T47D (cell line): Measurements from ENCODE around the gene DNAH17.
A peak's percentile ranks its signal among the peaks of the same experiment; 100 is the strongest.

Source experiments
- DNase-seq, 2 experiments: peaks; one replicate each; pipeline versions ENCODE4 v3.0.0 to v3.0.0-alpha.2; 2011 to 2012; ENCODE audit warnings: low read depth in 1 of 2, low spot score in 1 of 2
- JUND ChIP-seq: IDR thresholded peaks from 2 replicates; pipeline ENCODE4 v1.6.1; 2012; ENCODE audit warnings: low read depth
- in situ Hi-C: cut with HindIII; loops from 2 replicates; pipeline ENCODE4 v1.10.0; 2016; ENCODE audit warnings: low sequenced_read_pairs, low pct_unique_long_range_greater_than_20kb

DNAH17 gene

GRCh38 chr17:78581304-78581703, 4.1 kb upstream of the DNAH17 start:
- no peak for TF ChIP-seq JUND
- in situ Hi-C loops = no loop called here
- no peak for DNase-seq

DNA sequence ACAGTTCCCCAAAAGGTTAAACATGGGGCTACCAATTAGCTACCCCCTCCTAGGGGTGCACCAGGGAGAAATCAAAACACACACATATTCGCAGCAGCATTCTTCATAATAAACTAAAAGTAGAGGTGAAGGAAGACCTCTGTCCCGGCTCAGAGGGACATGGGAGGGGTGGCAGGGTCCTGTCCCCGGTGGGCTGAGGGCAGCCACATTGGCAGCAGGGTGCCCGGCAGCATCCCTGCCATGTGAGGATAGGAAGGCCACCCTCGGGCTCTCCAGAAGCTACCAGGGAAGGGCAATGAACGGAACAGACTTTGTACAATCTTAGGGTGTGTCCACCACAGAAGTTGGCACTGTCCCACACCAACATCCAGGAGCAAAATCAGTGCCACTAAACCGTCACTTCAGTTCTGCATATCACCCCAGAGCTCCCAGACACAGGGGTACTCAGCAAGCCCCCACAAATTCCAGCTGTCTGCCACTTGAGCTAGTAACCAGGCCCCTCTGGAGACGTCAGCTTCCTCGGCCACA, 3.1 kb upstream of the DNAH17 start:
- no peak for DNase-seq
- no peak for TF ChIP-seq JUND
- in situ Hi-C loops = no loop called here

- in situ Hi-C loops = no loop called here
- no peak for TF ChIP-seq JUND
These were observed 645 bp downstream of the DNAH17 start for GRCh38 chr17:78576389-78577112.

GRCh38 chr17:78575899-78576298, 1.3 kb downstream of the DNAH17 start:
- no peak for TF ChIP-seq JUND
- no peak for DNase-seq
- in situ Hi-C loops = no loop called here

More at GRCh38 chr17:78576389-78577112, 645 bp downstream of the DNAH17 start:
- no peak for DNase-seq

GRCh38 chr17:78575340-78575739, 1.9 kb downstream of the DNAH17 start:
- DNase-seq = no peak
- in situ Hi-C loops = no loop called here
- no peak for TF ChIP-seq JUND

DNA sequence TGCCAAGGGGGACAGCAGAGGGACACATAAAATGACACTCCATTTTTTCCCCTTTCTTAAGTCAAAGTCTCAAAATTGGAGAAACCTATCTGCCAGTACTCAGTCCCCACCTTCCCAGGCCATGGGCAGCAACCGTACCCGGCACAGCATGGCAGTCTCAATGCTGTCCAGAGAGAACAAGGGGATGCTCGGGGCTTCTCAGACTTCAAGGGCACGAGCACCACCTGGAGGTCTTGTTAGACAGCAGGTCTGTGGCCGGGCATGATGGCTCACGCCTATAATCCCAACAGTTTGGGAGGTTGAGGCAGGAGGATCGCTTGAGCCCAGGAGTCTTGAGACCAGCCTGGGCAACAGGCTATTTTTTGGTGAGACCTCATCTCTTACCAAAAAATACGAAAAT, 3.2 kb downstream of the DNAH17 start:
- in situ Hi-C loops = no loop called here
- TF ChIP-seq JUND = no peak
- peak in 1 of 2 experiments; percentile 60 for DNase-seq

DNA sequence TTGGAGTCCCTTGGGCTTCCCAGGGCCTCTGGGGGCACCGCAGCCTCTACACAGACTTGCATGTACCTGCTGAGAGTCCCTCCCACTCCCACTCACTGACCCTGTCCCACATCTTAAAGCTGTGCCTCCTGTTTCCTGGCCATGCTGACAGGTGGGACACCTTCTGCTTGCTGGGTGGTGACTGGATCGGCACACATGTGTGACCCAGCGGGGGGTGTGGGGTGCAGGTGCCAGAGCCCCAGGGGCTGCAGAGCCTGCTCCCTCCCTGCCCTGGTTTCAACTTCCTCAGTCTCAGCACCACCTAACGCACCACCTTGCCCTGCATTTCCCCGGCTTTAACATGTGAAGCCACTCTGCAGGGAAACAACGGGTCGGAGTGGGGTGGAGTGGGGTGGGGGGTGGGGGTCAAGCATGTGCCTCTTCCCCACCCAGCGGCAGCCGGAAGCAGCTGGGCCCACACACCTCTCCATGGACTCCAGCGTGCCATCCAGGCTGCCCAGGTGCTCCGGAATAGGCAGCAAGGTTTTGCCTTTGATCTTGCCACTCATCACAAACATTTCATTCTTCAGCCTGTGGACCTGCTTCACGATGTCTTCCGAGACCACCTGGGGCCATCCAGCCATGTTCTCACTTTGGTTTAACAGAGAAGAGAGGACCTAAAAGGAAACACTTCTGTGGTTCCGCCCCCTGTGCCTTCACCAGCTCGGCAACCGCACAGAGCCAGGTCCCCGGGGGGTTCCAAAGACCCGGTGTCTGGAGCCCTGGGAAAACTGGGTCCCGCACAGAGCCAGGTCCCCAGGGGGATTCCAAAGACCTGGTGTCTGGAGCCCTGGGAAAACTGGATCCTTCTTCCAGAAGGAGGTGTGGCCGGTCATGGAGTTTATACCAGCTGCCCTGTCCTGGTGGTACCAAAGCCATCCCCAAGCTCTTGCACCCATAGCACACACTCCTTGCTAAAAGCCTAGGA, 4.7 kb downstream of the DNAH17 start:
- in situ Hi-C loops = no loop called here
- DNase-seq = peak in 1 of 2 experiments; percentile 64
- no peak for TF ChIP-seq JUND

DNA sequence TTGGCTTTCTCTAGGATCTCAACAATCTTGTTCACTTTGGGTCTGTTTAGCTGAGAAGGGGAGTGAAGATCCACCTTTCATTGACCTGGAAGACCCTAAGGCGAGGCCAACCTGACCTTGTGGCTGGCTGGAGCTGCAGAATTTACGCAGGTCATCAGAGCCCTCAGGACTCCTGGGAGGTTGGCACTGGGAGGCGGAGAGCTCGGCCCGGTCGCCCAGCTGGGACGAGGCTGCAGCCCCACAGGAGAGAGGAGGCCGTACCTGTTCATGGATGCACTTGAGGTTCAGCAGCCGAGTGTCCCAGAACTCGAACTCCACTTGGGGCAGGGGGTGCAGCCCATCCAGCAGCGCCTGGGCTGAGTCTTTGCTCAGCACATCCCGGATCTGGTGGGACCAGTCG, 5.9 kb downstream of the DNAH17 start:
- no peak for DNase-seq
- in situ Hi-C loops = no loop called here
- TF ChIP-seq JUND = no peak

GRCh38 chr17:78568494-78569115, 8.6 kb downstream of the DNAH17 start:
- DNase-seq = no peak
- TF ChIP-seq JUND = no peak
- in situ Hi-C loops = no loop called here

GRCh38 chr17:78567991-78568390, 9.2 kb downstream of the DNAH17 start:
- no peak for DNase-seq
- in situ Hi-C loops = no loop called here
- no peak for TF ChIP-seq JUND

GRCh38 chr17:78566947-78567346, 10.2 kb downstream of the DNAH17 start:
- TF ChIP-seq JUND = no peak
- DNase-seq = no peak
- in situ Hi-C loops = no loop called here
